Uterus (tissue), 2 donors: ENCODE measurements around the gene MYH2.

Experiments
- CTCF ChIP-seq, 4 experiments: fragments of 200-600 bp in 2 of 4; fragments of 450-650 bp in 2 of 4; sonication (generic) in 2 of 4; IDR thresholded peaks; one replicate each; pipeline ENCODE4 v1.5.1; 2016 to 2019; ENCODE audit warnings: antibody characterized with exemption in 4 of 4, mild to moderate bottlenecking in 2 of 4, moderate library complexity in 1 of 4
- POLR2A ChIP-seq, 2 donors: fragments of 450-650 bp; IDR thresholded peaks; one replicate each; pipeline ENCODE4 v1.6.1; 2016; ENCODE audit warnings: antibody characterized with exemption in 2 of 2, mild to moderate bottlenecking in 1 of 2, moderate library complexity in 1 of 2

DNA sequence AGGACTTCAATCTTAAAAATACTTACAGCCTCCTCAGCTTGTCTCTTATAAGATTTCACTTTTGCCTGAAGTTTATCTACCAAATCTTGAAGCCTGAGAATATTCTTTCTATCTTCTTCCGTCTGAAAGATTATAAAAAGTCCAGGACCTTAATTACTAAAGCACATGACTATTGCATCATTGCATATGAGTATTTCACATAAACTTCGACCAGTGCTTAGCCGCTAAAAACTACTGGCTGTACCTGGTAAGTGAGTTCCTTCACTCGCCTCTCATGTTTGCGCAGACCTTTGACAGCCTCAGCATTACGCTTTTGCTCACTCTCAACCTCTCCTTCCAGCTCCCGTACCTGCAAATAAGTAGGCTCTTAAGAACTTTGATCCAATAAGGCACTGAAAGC lies 26.4 kb downstream of the MYH2 start:
- TF ChIP-seq CTCF (IDR thresholded peaks at IDR 0.05) = no peak
- no peak for TF ChIP-seq POLR2A (IDR thresholded peaks at IDR 0.05)
